HL-60/S4 treated with phorbol 12-myristate 13-acetate at 8.2 ng/mL for 4 days and 3 days (cell line): ENCODE data around the gene ANXA2.
"Not testable (repeated sequence)": the region's sequence is repeated elsewhere in the genome, so short reads cannot be mapped to it uniquely, and the experiment has no call there.

ENCODE experiments used
- in situ Hi-C: fragments of 300-500 bp; cut with MboI; formaldehyde crosslinking; loops from 2 replicates; pipeline ENCODE4 v1.15.0; 2022; ENCODE audit warnings: low sequenced_read_pairs

The ANXA2 gene

DNA sequence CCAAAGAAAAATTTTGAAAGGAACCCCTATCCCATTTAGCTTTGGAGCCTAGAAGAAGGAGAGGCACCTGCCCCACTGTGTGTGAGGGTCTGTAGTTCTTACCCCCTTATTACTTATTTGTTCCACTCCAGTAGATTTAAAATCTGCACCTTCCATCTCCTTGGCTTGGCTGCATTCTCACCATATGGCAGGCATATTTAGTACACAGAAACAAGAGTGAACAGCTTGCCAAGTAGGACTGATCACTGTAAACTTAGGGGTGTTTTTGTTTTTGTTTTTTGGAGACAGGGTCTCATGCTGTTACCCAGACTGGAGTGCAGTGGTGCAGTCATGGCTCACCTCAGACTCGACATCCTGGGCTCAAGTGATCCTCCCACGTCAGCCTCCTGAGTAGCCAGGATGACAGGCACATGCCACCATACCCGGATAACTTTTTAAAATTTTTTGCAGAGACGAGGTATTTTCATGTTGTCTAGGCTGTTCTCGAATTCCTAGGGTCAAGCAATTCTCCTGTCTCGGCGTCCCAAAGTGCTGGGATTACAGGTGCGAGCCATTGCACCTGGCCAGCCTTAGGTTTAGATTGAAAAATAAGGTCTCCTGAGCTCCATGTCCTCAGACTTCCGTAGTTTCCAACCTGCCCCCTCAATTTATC, 14.1 kb upstream of the ANXA2 start:
- in situ Hi-C loops = no loop called here

DNA sequence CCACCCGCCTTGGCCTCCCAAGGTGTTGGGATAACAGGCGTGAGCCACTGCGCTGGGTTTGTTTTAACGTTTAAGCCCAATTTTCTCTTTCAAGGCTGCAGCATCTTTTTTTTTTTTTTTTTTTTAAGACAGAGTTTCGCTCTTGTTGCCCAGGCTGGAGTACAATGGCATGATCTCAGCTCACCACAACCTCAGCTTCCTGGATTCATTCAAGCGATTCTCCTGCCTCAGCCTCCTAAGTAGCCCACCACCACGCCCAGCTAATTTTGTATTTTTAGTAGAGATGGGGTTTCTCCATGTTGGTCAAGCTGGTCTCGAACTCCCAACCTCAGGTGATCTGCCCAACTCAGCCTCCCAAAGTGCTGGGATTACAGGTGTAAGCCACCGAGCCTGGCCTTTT, 12.6 kb upstream of the ANXA2 start:
- in situ Hi-C loops = not testable (repeated sequence)

DNA sequence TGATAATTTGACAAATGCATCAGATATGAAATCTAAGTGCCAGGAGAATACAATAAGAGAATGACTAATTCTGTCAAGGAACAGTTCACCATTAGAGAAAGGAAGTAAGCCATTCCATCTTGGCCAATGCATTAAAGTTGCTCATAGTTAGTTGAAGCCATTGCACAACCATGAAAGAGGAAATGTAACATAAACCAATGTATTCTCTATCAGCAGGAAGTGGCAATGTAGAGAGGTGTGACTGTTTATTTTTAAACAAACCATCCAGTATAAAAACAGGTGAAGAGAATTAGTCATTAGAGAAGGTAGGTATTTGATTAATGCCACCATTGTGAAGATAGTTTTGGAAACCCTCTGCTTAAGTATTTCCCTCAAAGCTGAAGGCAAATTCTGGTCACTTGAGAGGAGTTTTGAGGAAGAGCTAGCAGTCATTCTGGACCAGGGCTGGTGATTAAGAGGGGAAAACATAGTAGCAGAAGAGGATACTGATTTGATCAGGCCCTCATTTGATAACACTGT, 10.7 kb upstream of the ANXA2 start:
- in situ Hi-C loops = no loop called here

DNA sequence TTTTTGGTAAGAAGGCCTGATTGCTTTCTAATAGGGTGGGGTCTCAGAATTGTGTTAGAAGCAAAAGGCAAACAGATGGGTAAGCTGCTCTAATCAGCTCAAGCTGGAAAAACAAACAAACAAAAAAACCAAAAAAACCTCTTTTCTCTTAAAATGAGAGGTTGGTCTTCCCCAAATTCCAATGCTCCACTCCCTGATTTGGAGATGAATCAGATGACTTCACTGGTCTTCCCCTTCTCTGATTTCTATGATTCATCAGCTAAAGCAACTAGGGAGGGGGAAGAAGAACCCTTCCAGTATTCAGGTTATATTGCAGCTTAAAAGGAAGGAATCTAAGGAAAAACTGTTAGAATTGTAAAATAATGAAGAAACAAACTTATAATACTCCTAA, 9.6 kb upstream of the ANXA2 start:
- in situ Hi-C loops = no loop called here

DNA sequence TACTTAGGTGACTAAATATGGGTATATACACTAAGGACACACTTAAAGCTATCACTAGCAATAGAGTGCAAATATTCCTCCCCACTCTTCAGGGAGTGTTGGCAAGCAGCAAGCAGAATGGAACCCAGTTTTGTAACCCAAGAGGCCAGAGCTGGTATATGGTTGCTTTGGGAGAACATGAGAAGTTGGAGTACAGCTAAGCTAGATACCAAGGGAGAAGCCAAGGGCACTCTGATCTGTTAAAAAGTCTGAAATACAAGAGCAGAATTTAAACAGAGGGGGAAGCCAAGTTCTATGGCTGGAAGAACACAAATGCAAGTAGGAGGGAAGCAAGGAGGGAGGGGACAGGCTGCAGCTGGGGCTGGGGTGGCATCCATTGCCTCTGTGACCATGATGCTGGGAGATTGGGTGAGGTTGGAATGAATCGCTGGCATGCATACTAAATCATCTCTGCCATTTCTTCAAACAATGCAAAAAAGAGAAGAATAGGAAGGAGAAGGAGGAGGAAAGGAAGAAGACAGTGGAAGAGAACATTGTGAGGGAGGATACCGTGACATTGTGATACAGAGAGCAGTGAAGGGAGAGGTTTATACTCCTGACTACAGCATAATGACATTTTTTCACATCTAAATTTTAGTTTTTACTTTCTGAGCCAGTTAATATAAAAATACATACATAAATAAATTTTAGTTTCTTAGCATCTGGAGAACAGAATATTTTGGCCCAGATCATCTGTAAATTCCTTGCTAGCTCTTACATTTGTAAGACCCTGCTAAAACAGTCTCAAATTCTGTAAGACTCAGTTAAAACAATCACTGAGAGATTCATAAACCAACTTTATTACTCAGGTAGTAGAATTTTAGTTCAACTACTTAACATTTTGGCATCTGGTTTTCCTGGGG, 9.0 kb upstream of the ANXA2 start:
- in situ Hi-C loops = no loop called here

DNA sequence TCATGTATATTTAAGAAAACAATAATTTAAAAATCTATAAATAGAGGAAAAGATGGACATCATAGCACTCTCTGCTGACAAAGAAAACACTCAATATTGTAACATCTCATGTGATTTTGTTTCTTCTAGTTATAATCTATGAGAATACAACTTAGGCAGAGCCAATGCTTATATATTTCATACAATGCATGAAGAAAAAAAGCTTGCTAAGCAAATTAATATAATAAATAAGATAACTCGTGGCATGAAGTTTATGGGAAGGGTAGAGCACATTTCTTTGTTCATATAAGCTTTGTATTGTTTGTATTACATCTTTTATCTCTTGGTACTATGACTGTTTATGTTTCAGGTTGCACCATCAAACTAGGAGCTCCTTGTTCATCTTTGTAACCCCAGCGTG, 7.6 kb upstream of the ANXA2 start:
- in situ Hi-C loops = no loop called here

DNA sequence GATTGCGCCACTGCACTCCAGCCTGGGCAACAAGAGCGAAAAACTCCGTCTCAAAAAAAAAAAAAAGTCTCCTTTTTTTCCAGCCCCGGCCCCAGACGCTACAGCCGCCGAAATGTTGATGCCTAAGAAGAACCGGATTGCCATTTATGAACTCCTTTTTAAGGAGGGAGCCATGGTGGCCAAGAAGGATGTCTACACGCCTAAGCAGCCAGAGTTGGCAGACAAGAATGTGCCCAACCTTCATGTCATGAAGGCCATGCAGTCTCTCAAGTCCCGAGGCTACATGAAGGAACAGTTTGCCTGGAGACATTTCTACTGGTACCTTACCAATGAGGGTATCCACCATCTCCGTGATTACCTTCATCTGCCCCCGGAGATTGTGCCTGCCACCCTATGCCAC, 6.6 kb upstream of the ANXA2 start:
- in situ Hi-C loops = not testable (repeated sequence)

DNA sequence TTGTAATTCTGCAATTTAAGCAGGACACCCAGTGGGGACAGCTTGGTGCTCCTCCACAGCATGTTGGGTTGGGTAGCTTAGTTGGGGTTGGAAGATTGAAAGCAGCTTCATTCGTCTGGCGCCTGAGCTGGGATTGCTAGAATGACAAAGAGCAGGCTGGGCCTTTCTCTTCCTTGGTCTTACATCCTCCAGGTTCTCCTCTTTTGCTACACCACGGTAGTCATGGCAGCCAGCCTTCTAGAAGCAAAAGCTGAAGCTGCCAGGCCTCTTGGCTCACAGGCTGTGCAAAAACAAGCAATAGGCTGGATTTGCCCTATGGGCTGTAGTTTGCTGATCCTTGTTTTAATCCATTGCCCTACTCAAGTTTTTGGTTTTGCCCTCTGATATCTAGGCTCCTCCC, 3.2 kb upstream of the ANXA2 start:
- in situ Hi-C loops = no loop called here

DNA sequence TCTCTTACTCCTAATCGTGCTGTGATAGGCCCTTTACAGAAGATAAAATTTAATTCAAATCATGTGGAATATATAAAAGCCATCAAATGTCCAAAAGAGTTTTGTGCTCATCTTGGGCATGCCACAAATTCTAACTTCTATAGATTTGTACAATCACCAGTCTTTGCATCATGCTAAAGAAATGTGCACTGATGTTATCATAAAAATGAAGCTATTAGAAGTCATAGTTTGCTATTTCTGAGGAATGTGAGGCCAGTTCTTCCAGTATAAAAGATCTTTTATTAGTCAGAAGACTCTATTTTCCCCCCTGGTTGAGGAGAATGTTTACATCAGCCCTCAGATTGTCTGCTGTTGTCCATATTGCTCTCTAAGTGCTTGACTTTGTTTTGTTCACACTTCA, 2.1 kb upstream of the ANXA2 start:
- in situ Hi-C loops = no loop called here

DNA sequence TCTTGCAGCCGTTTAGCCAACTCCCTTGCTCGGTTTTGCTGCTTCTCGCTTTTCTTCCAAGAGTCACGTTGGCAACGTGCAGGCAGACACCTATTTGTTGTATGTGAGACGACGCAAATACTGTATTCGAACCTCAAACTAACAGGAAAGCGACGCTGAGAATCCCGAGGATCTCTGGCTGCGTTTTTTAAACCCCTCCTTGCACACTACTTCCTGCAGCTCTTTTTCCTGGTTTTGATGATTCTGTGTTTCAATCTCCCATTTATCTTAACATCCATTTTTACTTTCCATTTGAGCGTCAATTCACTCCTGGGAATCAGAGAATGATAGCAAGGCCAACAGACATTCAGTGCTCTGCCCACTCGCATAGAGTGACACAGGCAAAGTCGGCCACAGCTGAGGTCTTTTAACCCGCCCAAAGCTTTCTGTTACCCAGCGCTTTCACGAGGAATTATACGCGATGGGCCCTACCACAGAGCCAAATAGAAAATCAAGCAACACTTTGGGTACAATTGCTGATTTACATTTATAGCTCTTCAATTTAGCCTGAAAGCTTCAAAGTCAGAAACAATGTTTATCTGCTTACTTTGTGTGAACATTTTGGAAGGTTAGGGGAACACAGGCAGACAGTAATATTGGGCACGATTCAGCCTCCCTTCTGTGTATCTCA, 1.6 kb upstream of the ANXA2 start:
- in situ Hi-C loops = no loop called here

DNA sequence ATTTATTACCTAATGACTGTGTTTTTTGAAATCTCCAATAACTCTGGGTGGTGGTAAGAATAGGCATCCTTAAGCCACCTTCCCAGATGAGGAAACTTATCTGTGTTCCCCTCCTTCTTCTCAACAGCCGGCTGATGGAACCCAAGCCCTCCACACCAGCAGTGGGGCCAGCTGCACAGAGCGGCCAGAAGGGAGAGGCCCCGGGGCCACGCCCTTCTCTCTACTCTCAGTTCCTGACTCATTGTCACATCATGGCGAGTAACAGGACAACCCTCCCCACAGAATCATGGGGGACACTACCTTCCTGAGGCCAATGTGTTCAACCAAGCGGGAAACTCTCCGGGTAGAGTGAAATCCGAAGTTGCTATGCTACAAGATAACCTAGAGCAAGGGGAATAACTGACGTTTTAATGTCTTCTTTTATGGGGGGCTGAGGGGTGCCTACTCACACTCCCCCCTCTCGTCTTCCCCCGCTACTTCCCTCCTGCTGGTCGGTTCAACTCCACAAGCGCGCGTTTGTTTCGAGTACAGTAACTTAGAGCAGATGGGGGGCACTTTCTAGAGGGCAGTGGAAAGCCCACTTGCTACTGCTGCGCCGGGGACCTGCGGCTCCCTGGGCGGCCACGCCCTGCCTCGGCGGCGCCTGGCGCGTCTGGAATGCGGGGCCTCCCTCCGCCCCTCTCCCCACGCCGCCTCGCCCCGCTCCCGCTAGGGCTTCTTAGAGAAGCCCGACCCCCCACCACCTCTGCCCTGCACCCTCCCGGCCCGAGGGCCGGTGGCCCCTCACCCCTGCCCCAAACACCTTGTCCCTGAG, 621 bp downstream of the ANXA2 start:
- in situ Hi-C loops = no loop called here

DNA sequence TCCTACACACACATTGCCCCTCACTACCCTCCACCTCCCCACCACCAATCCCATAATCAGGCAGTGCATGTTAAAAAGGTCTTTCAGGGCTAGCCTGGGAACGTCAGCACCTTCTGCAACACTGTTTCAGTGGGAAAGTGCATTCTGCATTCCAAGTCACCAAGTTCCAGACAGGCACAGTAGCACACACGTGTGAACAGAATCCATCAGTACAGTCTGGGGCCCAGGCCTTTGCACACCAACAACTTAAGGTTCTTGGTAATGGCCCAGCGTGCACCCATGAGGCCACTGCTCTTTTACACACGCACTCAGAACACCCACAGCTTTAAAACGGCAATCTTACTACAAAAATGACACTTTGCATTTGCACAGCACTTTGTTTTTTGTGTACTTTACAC, 1.2 kb downstream of the ANXA2 start:
- in situ Hi-C loops = no loop called here

DNA sequence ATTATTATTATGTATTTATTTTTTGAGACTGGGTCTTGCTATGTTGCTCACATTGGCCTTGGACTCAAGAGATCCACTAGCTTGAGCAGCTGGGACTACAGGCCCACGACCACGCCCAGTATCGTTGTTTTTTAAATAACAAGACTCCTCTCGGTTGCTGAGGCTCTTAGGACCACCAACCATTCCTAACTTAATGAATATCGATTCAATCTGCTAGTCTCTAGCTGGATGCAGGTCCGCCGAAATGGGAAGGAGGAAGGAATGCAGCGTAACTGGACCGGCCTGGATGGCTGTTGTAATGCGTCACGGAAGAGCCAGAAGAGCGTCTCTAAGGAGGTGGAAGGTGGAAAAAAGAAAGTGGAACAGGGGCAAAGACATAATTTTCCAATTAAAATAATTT, 1.7 kb downstream of the ANXA2 start:
- in situ Hi-C loops = no loop called here

DNA sequence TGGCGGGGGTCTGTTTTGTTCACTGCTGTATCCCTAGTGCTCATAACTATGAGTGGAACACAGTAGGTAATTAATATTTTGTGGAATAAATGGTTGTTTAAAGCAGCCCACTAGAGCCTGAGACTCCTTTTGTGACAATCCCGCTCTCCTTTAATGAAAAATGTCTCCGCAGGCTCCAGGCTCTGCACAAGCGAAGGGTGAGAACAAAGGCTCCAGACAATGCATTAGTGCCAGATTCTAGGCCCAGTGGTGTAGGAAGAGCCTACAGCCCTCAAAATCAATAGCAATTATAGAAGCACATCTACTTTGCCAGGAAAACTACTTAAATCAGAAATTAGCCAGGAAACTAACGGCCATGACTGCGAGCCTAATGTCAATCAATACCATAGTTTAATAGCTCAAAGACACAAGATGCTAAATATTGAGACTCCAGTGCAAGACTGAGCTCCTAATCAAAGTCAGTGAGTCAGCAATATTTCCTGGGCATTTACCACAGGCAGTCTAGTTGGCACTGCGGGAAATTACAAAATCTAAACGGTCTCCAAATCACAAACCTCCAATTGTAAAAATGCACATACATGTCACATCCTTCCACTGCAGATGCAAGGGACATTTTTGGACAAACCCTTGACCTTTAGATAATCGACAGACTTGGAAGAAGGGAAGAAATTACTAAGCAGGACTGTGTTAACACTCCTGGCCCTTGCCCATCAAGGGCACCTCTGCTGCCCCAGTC, 2.3 kb downstream of the ANXA2 start:
- in situ Hi-C loops = no loop called here

DNA sequence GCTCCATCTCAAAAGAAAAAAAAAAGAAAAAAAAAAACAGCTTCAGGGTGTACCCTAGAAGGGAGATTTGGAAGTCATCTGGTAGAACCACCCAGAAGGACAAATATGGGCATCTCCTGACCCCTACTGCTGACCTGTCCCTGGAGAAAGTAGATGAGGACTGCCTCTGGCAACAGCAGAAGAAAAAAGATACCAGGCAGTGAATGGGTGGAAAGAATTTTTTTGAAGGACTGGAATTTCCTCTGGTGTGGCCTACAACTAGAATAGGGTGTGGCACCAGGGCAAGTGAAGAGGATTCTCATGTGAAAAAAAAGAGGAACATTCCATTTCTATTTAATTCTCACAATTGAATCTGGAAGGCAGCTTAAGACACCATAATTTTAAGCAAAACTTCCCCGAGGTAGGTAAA, 3.1 kb downstream of the ANXA2 start:
- in situ Hi-C loops = no loop called here

DNA sequence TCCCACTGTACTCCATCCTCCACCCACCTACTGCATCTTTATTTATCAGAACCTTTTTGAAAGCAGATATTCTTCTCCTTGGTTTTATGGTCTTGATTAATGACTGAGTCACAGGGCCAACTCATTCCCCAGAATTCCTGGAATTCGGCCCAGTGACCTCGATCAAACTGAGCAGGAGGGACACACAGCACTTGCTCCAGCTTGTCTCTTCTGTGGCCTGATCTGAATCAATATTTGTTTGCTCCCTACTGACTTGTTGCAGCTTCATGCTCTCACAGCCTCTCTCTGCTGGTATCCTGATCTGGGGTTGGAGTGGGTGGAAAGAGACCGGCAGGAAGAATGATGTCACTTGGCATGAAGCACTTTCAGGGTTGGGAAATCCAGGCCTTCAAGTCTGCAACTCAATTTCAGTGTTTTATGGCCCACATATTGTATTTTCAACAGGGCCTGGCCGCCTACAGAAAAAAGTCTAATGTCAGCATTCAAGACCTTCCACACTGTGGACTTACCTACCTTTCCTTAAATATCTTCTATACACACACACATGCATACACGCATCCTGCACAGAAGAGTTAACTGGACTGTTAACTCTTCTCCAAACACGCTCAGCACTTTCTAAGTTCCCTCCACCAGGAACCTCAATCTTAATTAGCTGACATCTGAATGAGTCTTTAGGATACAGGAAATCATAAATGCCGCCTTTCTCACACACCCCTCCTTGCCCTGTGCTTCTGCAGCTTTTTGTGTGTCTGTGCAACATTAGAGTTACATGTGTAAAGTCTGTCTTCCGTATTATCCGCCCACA, 4.6 kb downstream of the ANXA2 start:
- in situ Hi-C loops = no loop called here

DNA sequence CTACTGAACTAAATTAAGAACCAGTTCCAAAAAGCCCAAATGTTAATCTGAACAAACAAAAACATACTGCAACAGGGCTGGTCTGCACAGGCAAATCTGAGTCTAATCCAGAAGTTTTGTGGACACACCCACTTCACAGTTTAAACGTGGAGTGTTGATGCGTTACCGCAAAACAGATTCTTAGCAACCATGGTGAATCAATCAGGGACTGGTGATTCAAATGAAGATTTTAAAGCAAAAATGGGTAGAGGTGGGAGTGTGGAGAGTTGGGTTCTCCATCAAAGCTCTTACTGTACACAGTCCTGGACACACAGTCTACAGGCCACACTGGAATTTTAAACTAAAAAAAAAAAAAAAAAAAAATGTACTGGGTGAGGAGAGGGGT, 5.2 kb downstream of the ANXA2 start:
- in situ Hi-C loops = no loop called here

DNA sequence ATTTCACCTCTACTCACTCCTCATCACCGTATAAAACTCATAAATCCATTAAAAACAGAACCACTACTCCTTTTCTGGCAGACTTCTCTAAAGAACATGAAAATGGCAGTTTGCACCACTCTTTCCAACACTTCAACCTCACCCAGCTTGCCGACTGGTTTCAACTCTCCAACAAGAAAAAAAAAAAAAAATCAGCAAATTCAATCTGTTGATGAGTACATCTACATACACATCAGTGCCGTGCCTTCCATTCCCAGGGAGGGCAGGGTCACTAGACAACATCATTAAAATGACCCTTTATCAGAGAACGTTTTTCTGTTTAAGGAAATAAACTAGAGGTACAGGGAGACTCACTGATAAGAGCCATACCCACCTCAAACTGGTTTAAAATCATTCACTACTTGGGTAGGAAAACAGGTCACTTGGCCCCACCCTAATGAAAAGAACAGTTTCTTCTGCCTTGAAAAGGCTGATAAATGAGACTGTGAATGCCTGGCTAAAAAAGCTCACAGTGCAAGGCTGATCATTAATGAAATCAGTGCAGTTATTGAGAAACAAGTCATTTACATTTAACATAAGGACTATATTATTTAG, 6.0 kb downstream of the ANXA2 start:
- in situ Hi-C loops = no loop called here

DNA sequence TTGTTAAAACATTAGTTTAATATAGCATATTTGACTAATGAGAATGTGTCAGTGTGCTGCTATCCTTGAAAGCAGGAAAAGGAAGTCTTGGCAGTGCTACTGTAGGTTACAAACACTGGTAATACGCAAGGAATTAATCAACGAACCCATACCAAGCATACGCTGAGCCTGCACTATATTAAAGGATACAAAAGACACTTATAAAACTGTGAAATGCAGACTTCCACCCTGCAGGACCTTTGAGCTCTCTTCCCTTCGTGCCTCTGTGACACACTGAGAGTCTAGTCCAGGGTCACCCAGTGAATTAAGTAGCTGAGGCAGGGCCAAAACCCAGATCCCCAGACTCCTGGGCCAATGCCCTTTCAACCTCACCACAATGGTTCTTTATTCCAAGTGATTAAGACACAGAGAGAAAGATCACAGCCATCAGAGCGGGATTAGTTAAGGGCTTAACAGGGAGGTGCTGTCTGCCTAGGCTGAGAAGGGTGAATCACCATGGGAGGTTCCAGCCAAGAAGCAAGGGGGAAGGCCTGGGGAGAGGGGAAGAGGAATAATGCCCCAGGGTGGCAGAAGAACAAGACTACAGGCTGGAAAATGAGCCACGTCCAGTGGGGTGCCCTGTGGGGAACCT, 6.8 kb downstream of the ANXA2 start:
- in situ Hi-C loops = no loop called here
